Activated B cell treated with CpG ODN at 0.5 μM for 24 hours (primary cell): ENCODE measurements around the gene HS6ST2. TPM values are rescaled to one million over a fixed set of nuclear protein-coding genes. Genes with fewer than 3 reads are reported as not detected.

Experiments used
- ATAC-seq: fragments of 200-7000 bp; cut with Tn5 transposase; one replicate; pipeline ENCODE4 v1.10.0; 2021; ENCODE audit warnings: low read depth, mild to moderate bottlenecking, moderate library complexity
- CTCF ChIA-PET: fragments of 350-600 bp; sonication (Branson Sonifier 250); formaldehyde crosslinking; loops from one replicate; lab custom pipeline; 2021; ENCODE audit warnings: antibody characterized with exemption; lab: Charles Lee
- POLR2A ChIA-PET: fragments of 350-600 bp; sonication (Branson Sonifier 250); formaldehyde crosslinking; loops from one replicate; lab custom pipeline; 2021; ENCODE audit warnings: antibody characterized with exemption; lab: Charles Lee
- DNase-seq: peaks from one replicate; pipeline ENCODE4 v3.0.0; 2022
- H3K27ac Mint-ChIP-seq: one replicate; pipeline ENCODE4 v1.8.0; 2020; ENCODE audit warnings: mixed read lengths
- H3K27me3 Mint-ChIP-seq: one replicate; pipeline ENCODE4 v1.8.0; 2021; ENCODE audit warnings: mixed read lengths
- H3K36me3 Mint-ChIP-seq: one replicate; pipeline ENCODE4 v1.8.0; 2021; ENCODE audit warnings: low read depth, mixed read lengths
- H3K4me1 Mint-ChIP-seq: one replicate; pipeline ENCODE4 v1.8.0; 2021; ENCODE audit warnings: mixed read lengths
- H3K4me3 Mint-ChIP-seq: one replicate; pipeline ENCODE4 v1.8.0; 2020; ENCODE audit warnings: mild to moderate bottlenecking, mixed read lengths
- H3K9me3 Mint-ChIP-seq: one replicate; pipeline ENCODE4 v1.8.0; 2020; ENCODE audit warnings: mixed read lengths
- CTCF ChIP-seq: fragments of 200-600 bp; IDR thresholded peaks from one replicate; pipeline ENCODE4 v1.8.0; 2022; ENCODE audit warnings: antibody characterized with exemption, mild to moderate bottlenecking
- intact Hi-C: fragments of 100-400 bp; cut with micrococcal nuclease; formaldehyde crosslinking; loops from one replicate; pipeline ENCODE4 v1.15.1; 2024
- total RNA-seq: library from RNA; stranded (reverse); gene quantifications from 2 replicates; pipeline ENCODE4 v1.2.3, GENCODE V29; 2022

HS6ST2 gene
- total RNA-seq, 1 donor from 2014 or later, result not detected

GRCh38 chrX:132668178-132668577 is 290.3 kb downstream of the HS6ST2 start:
- DNase-seq (no peak), ATAC-seq (no peak)
- H3K36me3 Mint-ChIP-seq, result no peaks in the 10 kb centered on the region
- intact Hi-C loops, result no loop called here
- H3K4me3 Mint-ChIP-seq, result no peak overlapping the region
- H3K27ac Mint-ChIP-seq, result no peak overlapping the region
- no peaks in the 10 kb centered on the region for H3K27me3 Mint-ChIP-seq
- TF ChIP-seq CTCF, result no peak
- ChIA-PET CTCF (no interaction called here), POLR2A (no interaction called here)
- no peaks in the 10 kb centered on the region for H3K9me3 Mint-ChIP-seq
- H3K4me1 Mint-ChIP-seq, result no peaks in the 10 kb centered on the region

- DNase-seq (no peak), ATAC-seq (no peak)
- TF ChIP-seq CTCF, result no peak
- intact Hi-C loops, result no loop called here
- no peak overlapping the region for H3K4me3 Mint-ChIP-seq
- no peaks in the 10 kb centered on the region for H3K36me3 Mint-ChIP-seq
- CTCF ChIA-PET, result no interaction called here
- no peaks in the 10 kb centered on the region for H3K9me3 Mint-ChIP-seq
- no peaks in the 10 kb centered on the region for H3K4me1 Mint-ChIP-seq
- no peak overlapping the region for H3K27ac Mint-ChIP-seq
- POLR2A ChIA-PET, result no interaction called here
- H3K27me3 Mint-ChIP-seq, result peaks cover 2% of the 10 kb centered on the region
Observed at GRCh38 chrX:132665676-132666075, 292.8 kb downstream of the HS6ST2 start.

- H3K4me1 Mint-ChIP-seq, result no peaks in the 10 kb centered on the region
- H3K9me3 Mint-ChIP-seq, result no peaks in the 10 kb centered on the region
- CTCF ChIA-PET, result no interaction called here
- POLR2A ChIA-PET, result no interaction called here
- ATAC-seq (no peak), DNase-seq (no peak)
- H3K36me3 Mint-ChIP-seq, result no peaks in the 10 kb centered on the region
- no peak overlapping the region for H3K4me3 Mint-ChIP-seq
- intact Hi-C loops, result no loop called here
- H3K27ac Mint-ChIP-seq, result no peak overlapping the region
- TF ChIP-seq CTCF, result no peak
- peaks cover 4% of the 10 kb centered on the region for H3K27me3 Mint-ChIP-seq
Observed at GRCh38 chrX:132664273-132664672, 294.2 kb downstream of the HS6ST2 start.

- intact Hi-C loops, result no loop called here
- no peaks in the 10 kb centered on the region for H3K36me3 Mint-ChIP-seq
- H3K27ac Mint-ChIP-seq, result no peak overlapping the region
- DNase-seq (no peak), ATAC-seq (no peak)
- H3K27me3 Mint-ChIP-seq, result peaks cover 4% of the 10 kb centered on the region
- no peaks in the 10 kb centered on the region for H3K9me3 Mint-ChIP-seq
- no peak for TF ChIP-seq CTCF
- H3K4me1 Mint-ChIP-seq, result no peaks in the 10 kb centered on the region
- H3K4me3 Mint-ChIP-seq, result no peak overlapping the region
- CTCF ChIA-PET, result no interaction called here
- POLR2A ChIA-PET, result no interaction called here
Observed at GRCh38 chrX:132662844-132663243, 295.6 kb downstream of the HS6ST2 start.

- H3K27me3 Mint-ChIP-seq, result peaks cover 4% of the 10 kb centered on the region
- H3K4me3 Mint-ChIP-seq, result no peak overlapping the region
- ChIA-PET CTCF (no interaction called here), POLR2A (no interaction called here)
- no peak for ATAC-seq
- no peaks in the 10 kb centered on the region for H3K9me3 Mint-ChIP-seq
- no peak for DNase-seq
- H3K4me1 Mint-ChIP-seq, result no peaks in the 10 kb centered on the region
- intact Hi-C loops, result no loop called here
- no peak for TF ChIP-seq CTCF
- no peaks in the 10 kb centered on the region for H3K36me3 Mint-ChIP-seq
- H3K27ac Mint-ChIP-seq, result no peak overlapping the region
Observed at GRCh38 chrX:132657876-132658275, 300.6 kb downstream of the HS6ST2 start.
